Transverse colon (tissue), 4 donors: Measurements from ENCODE around the gene TMEM176A. TPM values are rescaled to one million over a fixed set of nuclear protein-coding genes. Genes with fewer than 3 reads are reported as not detected.

Experiments used
- DNase-seq: peaks from one replicate; pipeline ENCODE4 v3.0.0-alpha.2; 2019
- H3K27ac ChIP-seq, 4 donors: fragments of 200-600 bp; sonication (generic); 2 replicates each; pipeline ENCODE4 v1.5.1; 2016 to 2018; ENCODE audit warnings: inconsistent platforms in 4 of 4
- H3K27me3 ChIP-seq: fragments of 200-600 bp; sonication (generic); 2 replicates; pipeline ENCODE4 v1.5.1; 2017; ENCODE audit warnings: inconsistent platforms
- H3K36me3 ChIP-seq, 4 donors: fragments of 200-600 bp; sonication (generic); 2 replicates each; pipeline ENCODE4 v1.5.1; 2017 to 2019; ENCODE audit warnings: inconsistent platforms in 4 of 4
- H3K4me1 ChIP-seq, 4 donors: fragments of 200-600 bp; sonication (generic); 2 replicates each; pipeline ENCODE4 v1.5.1; 2017 to 2020; ENCODE audit warnings: inconsistent platforms in 4 of 4
- H3K4me3 ChIP-seq, 4 donors: fragments of 200-600 bp; sonication (generic); 1 replicate in 1 of 4; 2 replicates in 3 of 4; pipeline versions ENCODE4 v1.5.1 to v1.6.1; 2017 to 2019; ENCODE audit warnings: inconsistent platforms in 4 of 4
- H3K9me3 ChIP-seq, 2 donors: fragments of 200-600 bp; sonication (generic); 2 replicates each; pipeline ENCODE4 v1.5.1; 2017 to 2019; ENCODE audit warnings: inconsistent platforms in 2 of 2
- EP300 ChIP-seq: sonication (generic); formaldehyde crosslinking; IDR thresholded peaks from one replicate; pipeline ENCODE4 v1.6.1; 2017; ENCODE audit warnings: antibody characterized with exemption, low read depth
- POLR2A ChIP-seq: fragments of 450-650 bp; IDR thresholded peaks from one replicate; pipeline ENCODE4 v1.6.1; 2016; ENCODE audit warnings: antibody characterized with exemption, mild to moderate bottlenecking, moderate library complexity
- POLR2AphosphoS5 ChIP-seq, 3 donors: sonication (generic); formaldehyde crosslinking; IDR thresholded peaks; one replicate each; pipeline ENCODE4 v1.6.1; 2016; ENCODE audit warnings: antibody characterized with exemption in 3 of 3
- WGBS, 2 donors: methylation state at CpG; one replicate each; pipeline ENCODE4 v1.1.5; 2018; ENCODE audit warnings: low coverage in 1 of 2; 5-methylcytosine and 5-hydroxymethylcytosine counted together
- in situ Hi-C, 4 donors: fragments of 200-750 bp; cut with MboI; loops; one replicate each; pipeline versions ENCODE4 v1.15.0 to v1.15.1; 2017; ENCODE audit warnings: low sequenced_read_pairs in 3 of 4, low pct_ligation_motif_present in 1 of 4, low pct_unique_long_range_greater_than_20kb in 1 of 4
- intact Hi-C: fragments of 100-400 bp; cut with DNase I; formaldehyde crosslinking; loops from one replicate; pipeline ENCODE4 v1.15.1; 2023; ENCODE audit warnings: low total_unique reads
- total RNA-seq, 4 donors: library from RNA; depleted of rRNA; stranded (reverse); fragments of >200 nt; gene quantifications; one replicate each; pipeline ENCODE4 v1.1.0, GENCODE V29; 2016
- TF ChIP-seq, protein P1 (sequence below), 5 experiments: fragments of 200-600 bp in 3 of 5; fragments of 450-650 bp in 2 of 5; sonication (generic) in 3 of 5; IDR thresholded peaks; 1 replicate in 2 of 5; 2 replicates in 3 of 5; pipeline ENCODE4 v1.5.1; 2016 to 2017; ENCODE audit warnings: antibody characterized with exemption in 5 of 5, inconsistent platforms in 3 of 5, mild to moderate bottlenecking in 2 of 5, moderate library complexity in 1 of 5

TMEM176A gene
- total RNA-seq, 4 donors from 2014 or later: 44.6 to 210 (median 171) TPM

DNA sequence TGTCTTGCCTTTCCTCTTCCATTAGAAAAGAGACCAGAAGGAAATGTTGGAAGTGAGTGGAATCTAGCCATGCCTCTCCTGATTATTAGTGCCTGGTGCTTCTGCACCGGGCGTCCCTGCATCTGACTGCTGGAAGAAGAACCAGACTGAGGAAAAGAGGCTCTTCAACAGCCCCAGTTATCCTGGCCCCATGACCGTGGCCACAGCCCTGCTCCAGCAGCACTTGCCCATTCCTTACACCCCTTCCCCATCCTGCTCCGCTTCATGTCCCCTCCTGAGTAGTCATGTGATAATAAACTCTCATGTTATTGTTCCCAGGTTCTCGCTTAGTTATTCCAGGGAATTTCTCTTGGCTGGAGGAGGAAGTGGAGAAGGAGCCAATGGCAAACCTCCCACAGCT lies 4.2 kb downstream of the TMEM176A start:
- Histone ChIP-seq H3K27ac (no peak overlapping the region), H3K4me1 (peaks cover 8 to 53% (median 34%) of the 10 kb centered on the region in 4 donors), H3K27me3 (peaks cover 17% of the 10 kb centered on the region), H3K4me3 (no peak overlapping the region), H3K9me3 (peaks cover 10 to 14% of the 10 kb centered on the region in 2 donors), H3K36me3 (peaks cover 0 to 13% (median 2%) of the 10 kb centered on the region in 4 donors)
- TF ChIP-seq, protein P1, sequence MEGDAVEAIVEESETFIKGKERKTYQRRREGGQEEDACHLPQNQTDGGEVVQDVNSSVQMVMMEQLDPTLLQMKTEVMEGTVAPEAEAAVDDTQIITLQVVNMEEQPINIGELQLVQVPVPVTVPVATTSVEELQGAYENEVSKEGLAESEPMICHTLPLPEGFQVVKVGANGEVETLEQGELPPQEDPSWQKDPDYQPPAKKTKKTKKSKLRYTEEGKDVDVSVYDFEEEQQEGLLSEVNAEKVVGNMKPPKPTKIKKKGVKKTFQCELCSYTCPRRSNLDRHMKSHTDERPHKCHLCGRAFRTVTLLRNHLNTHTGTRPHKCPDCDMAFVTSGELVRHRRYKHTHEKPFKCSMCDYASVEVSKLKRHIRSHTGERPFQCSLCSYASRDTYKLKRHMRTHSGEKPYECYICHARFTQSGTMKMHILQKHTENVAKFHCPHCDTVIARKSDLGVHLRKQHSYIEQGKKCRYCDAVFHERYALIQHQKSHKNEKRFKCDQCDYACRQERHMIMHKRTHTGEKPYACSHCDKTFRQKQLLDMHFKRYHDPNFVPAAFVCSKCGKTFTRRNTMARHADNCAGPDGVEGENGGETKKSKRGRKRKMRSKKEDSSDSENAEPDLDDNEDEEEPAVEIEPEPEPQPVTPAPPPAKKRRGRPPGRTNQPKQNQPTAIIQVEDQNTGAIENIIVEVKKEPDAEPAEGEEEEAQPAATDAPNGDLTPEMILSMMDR (IDR thresholded peaks at IDR 0.05): no peak
- TF ChIP-seq POLR2A (no peak), EP300 (no peak), POLR2AphosphoS5 (IDR thresholded peaks at IDR 0.05) (no peak)
- WGBS, 2 donors: 91% methylated on average over 3 to 5 of the region's 5 CpGs
- no peak for DNase-seq
- in situ Hi-C loops: no loop called here
- intact Hi-C loops: loop anchor here (5.0 kb wide), 1 partner anchor 1202 kb away; no protein-coding TSS in a partner anchor

DNA sequence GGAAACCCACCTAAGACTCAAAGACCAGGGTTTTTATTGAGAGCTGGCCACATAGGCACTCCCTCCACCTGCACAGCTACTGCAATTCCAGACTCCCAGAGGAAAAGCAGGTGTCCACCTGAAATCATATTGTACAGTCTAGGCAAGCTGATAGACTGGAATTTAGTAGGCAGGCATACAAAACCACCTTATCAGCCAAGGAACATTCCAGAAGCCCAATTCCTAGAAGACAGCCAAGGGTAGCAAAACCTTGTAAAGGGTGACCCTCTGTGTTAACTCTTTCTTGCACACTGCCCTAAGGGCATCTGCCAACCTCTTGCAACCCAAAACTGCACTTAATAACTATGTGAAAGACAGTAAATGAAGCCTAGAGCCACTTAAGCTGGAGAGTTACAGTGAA lies 5.3 kb downstream of the TMEM176A start:
- in situ Hi-C loops (no loop called here), intact Hi-C loops (no loop called here)
- TF ChIP-seq POLR2A (no peak), POLR2AphosphoS5 (IDR thresholded peaks at IDR 0.05) (no peak), EP300 (no peak)
- TF ChIP-seq, protein P1 (IDR thresholded peaks at IDR 0.05): no peak
- Histone ChIP-seq H3K36me3 (peaks cover 0 to 13% (median 2%) of the 10 kb centered on the region in 4 donors), H3K27me3 (peaks cover 8% of the 10 kb centered on the region), H3K9me3 (peaks cover 10 to 14% of the 10 kb centered on the region in 2 donors), H3K4me1 (peaks cover 8 to 47% (median 28%) of the 10 kb centered on the region in 4 donors), H3K4me3 (no peak overlapping the region), H3K27ac (no peak overlapping the region)
- no peak for DNase-seq

DNA sequence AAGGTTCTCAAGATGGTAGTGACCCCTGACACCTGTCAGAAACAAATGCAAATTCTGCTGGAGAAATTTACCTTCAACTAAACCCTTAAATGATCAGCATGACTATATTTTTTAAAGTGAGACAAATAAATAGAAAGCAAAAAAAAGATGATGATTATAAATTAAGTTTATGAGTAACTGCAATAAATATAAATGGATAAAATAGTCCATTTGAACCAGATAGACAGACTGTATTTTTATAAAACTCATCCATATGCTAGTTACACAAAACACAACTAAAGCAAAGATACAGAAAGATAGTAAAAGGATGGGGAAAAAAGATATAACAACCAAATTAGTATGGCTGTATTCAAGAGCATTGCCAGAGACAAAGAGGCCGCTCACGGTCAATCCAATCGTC lies 5.9 kb downstream of the TMEM176A start:
- no peak for DNase-seq
- Histone ChIP-seq H3K4me3 (no peak overlapping the region), H3K27me3 (peaks cover 2% of the 10 kb centered on the region), H3K9me3 (peaks cover 12 to 14% of the 10 kb centered on the region in 2 donors), H3K27ac (no peak overlapping the region), H3K36me3 (peaks cover 0 to 13% (median 2%) of the 10 kb centered on the region in 4 donors), H3K4me1 (peaks cover 8 to 41% (median 25%) of the 10 kb centered on the region in 4 donors)
- TF ChIP-seq, protein P1 (IDR thresholded peaks at IDR 0.05): no peak
- TF ChIP-seq POLR2A: no peak
- in situ Hi-C loops: no loop called here
- intact Hi-C loops: no loop called here
- 92 to 96% methylated on average over 3 of the region's 3 CpGs for WGBS, 2 donors

DNA sequence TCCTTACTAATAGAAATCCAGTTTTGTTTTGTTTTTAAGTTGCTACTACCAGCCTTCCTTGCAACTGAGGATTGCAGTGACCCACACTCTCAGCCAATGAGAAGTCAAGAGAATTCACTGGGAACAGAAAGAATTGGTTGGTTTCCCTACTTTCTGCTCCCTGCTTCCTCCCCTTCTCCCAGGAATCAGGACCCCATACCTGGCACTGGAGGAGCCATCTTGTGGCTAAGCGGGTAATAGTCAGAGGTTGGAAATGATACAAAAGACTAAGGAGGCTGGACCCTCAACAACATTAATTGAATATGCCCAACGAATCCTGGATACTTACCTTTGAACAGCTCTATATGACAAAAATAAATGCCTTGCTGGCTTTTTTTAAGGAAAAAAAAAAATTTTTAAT lies 6.3 kb downstream of the TMEM176A start:
- intact Hi-C loops: no loop called here

More for the DNA sequence above, 6.3 kb downstream of the TMEM176A start:
- peaks cover 8 to 37% (median 23%) of the 10 kb centered on the region in 4 donors for H3K4me1 ChIP-seq
- in situ Hi-C loops: no loop called here
- H3K27me3 ChIP-seq: no peaks in the 10 kb centered on the region
- DNase-seq: no peak
- peaks cover 13 to 14% of the 10 kb centered on the region in 2 donors for H3K9me3 ChIP-seq
- TF ChIP-seq, protein P1 (IDR thresholded peaks at IDR 0.05): no peak
- 85 to 90% methylated on average over 2 of the region's 2 CpGs for WGBS, 2 donors
- no peak overlapping the region for H3K4me3 ChIP-seq
- no peak overlapping the region for H3K27ac ChIP-seq
- peaks cover 0 to 13% (median 2%) of the 10 kb centered on the region in 4 donors for H3K36me3 ChIP-seq
